HL-60 (cell line): ENCODE measurements around the gene SLC6A11.

Experiments used
- DNase-seq, 2 experiments: peaks; one replicate each; pipeline ENCODE4 v3.0.0-alpha.2; 2010 to 2020; ENCODE audit warnings: low read depth in 1 of 2, low spot score in 1 of 2
- H3K27ac ChIP-seq: fragments of 250-450 bp; sonication (Bioruptor Pico); replicated peaks from 2 replicates; pipeline ENCODE4 v1.5.1; 2020; ENCODE audit warnings: mild to moderate bottlenecking, moderate library complexity
- H3K27me3 ChIP-seq: fragments of 250-450 bp; sonication (Bioruptor Pico); 2 replicates; pipeline ENCODE4 v1.5.1; 2021; ENCODE audit warnings: mild to moderate bottlenecking, moderate library complexity; ENCODE audit not compliant: insufficient read depth, poor library complexity, severe bottlenecking
- H3K4me3 ChIP-seq: replicated peaks from 2 replicates; pipeline ENCODE4 v1.5.1; 2011; ENCODE audit warnings: mild to moderate bottlenecking, control low read depth, low read length; ENCODE audit not compliant: insufficient read depth
- CTCF ChIP-seq: IDR thresholded peaks from one replicate; pipeline ENCODE4 v1.5.1; 2011; ENCODE audit warnings: low read length, control low read depth, inconsistent platforms; ENCODE audit not compliant: insufficient read depth
- GABPA ChIP-seq: IDR thresholded peaks from 2 replicates; pipeline ENCODE4 v1.6.1; 2012; ENCODE audit warnings: low read depth
- POLR2AphosphoS5 ChIP-seq: IDR thresholded peaks from 2 replicates; pipeline ENCODE4 v1.6.1; 2012; ENCODE audit warnings: low read depth
- REST ChIP-seq: IDR thresholded peaks from 2 replicates; pipeline ENCODE4 v1.6.1; 2012; ENCODE audit warnings: low read depth; ENCODE audit not compliant: insufficient replicate concordance
- SPI1 ChIP-seq: IDR thresholded peaks from 2 replicates; pipeline ENCODE4 v1.6.1; 2012; ENCODE audit warnings: low read depth, mild to moderate bottlenecking, borderline replicate concordance

SLC6A11 gene

GRCh38 chr3:10824468-10824867, 8.4 kb downstream of the SLC6A11 start:
- peaks cover 6% of the 10 kb centered on the region for H3K27me3 ChIP-seq
- no peak overlapping the region for H3K4me3 ChIP-seq
- no peak for TF ChIP-seq REST
- TF ChIP-seq SPI1 = no peak
- no peak for TF ChIP-seq GABPA
- TF ChIP-seq CTCF = no peak
- no peak for TF ChIP-seq POLR2AphosphoS5
- DNase-seq = no peak
- H3K27ac ChIP-seq = no peak overlapping the region

- Histone ChIP-seq H3K27me3 (peaks cover 2% of the 10 kb centered on the region), H3K4me3 (no peak overlapping the region), H3K27ac (no peak overlapping the region)
- TF ChIP-seq REST (no peak), SPI1 (no peak), GABPA (no peak)
- no peak for DNase-seq
Measured at GRCh38 chr3:10833855-10834414, 17.9 kb downstream of the SLC6A11 start.

GRCh38 chr3:10834951-10835350, 18.9 kb downstream of the SLC6A11 start:
- Histone ChIP-seq H3K27me3 (peaks cover 2% of the 10 kb centered on the region), H3K27ac (no peak overlapping the region), H3K4me3 (no peak overlapping the region)
- no peak for DNase-seq
- TF ChIP-seq POLR2AphosphoS5 (no peak), GABPA (no peak), CTCF (no peak), REST (no peak), SPI1 (no peak)
